Thyroid gland (tissue), 4 donors: ENCODE results near the gene SLCO1B1. TPM values are rescaled to one million over a fixed set of nuclear protein-coding genes. Genes with fewer than 3 reads are reported as not detected.
"Not testable (repeated sequence)": the region's sequence is repeated elsewhere in the genome, so short reads cannot be mapped to it uniquely, and the experiment has no call there.

Experiments
- DNase-seq, 2 donors: peaks; one replicate each; pipeline ENCODE4 v3.0.0-alpha.2; 2019
- H3K27ac ChIP-seq, 3 donors: fragments of 200-600 bp; sonication (generic); 1 replicate in 2 of 3; 2 replicates in 1 of 3; pipeline ENCODE4 v1.5.1; 2016 to 2019; ENCODE audit warnings: mild to moderate bottlenecking in 1 of 3, moderate library complexity in 1 of 3
- H3K27me3 ChIP-seq: fragments of 200-600 bp; sonication (generic); one replicate; pipeline ENCODE4 v1.5.1; 2019
- H3K36me3 ChIP-seq, 2 donors: fragments of 200-600 bp; sonication (generic); one replicate each; pipeline ENCODE4 v1.5.1; 2016 to 2019
- H3K4me1 ChIP-seq, 2 donors: fragments of 200-600 bp; sonication (generic); one replicate each; pipeline ENCODE4 v1.5.1; 2017 to 2019
- H3K4me3 ChIP-seq, 3 donors: fragments of 200-600 bp; sonication (generic); replicated peaks in 1 of 3; 1 replicate in 2 of 3; 2 replicates in 1 of 3; pipeline ENCODE4 v1.5.1; 2016; ENCODE audit warnings: mild to moderate bottlenecking in 1 of 3
- H3K9me3 ChIP-seq: fragments of 200-600 bp; sonication (generic); one replicate; pipeline ENCODE4 v1.5.1; 2017
- POLR2A ChIP-seq, 2 donors: fragments of 450-650 bp; IDR thresholded peaks; one replicate each; pipeline ENCODE4 v1.6.1; 2017; ENCODE audit warnings: antibody characterized with exemption in 2 of 2, mild to moderate bottlenecking in 2 of 2, moderate library complexity in 1 of 2
- WGBS, 2 donors: methylation state at CpG; one replicate each; pipeline ENCODE4 v1.1.5; 2017; 5-methylcytosine and 5-hydroxymethylcytosine counted together
- intact Hi-C: fragments of 100-400 bp; cut with DNase I; formaldehyde crosslinking; loops from one replicate; pipeline ENCODE4 v1.15.1; 2023
- total RNA-seq, 4 donors: library from RNA; depleted of rRNA; stranded (reverse); fragments of >200 nt; gene quantifications; one replicate each; pipeline ENCODE4 v1.2.3, GENCODE V29; 2016
- TF ChIP-seq, protein P1 (sequence below), 6 experiments: fragments of 200-600 bp in 3 of 6; fragments of 450-650 bp in 3 of 6; sonication (generic) in 3 of 6; IDR thresholded peaks; one replicate each; pipeline ENCODE4 v1.5.1; 2016 to 2019; ENCODE audit warnings: antibody characterized with exemption in 6 of 6, mild to moderate bottlenecking in 2 of 6, inconsistent platforms in 1 of 6, moderate library complexity in 1 of 6

Gene SLCO1B1
- total RNA-seq, 4 donors from 2014 or later, result not detected

DNA sequence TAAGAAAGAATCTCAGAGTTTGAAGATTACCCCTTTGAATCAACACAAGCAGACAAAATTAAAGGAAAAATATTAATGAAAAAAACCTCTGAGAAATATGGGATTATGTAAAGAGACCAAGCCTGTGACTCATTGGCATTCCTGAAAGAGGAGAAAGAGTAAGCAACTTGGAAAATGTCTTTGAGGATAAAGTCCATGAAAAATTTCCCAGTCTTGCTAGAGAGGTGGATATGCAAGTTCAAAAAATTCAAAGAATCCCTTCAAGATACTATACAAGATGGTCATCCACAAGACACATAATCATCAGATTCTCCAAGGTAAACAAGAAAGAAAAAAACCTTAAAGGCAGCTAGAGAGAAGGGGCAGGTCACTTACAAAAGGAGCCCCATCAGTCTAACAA is 13.3 kb downstream of the SLCO1B1 start:
- H3K27me3 ChIP-seq, result no peaks in the 10 kb centered on the region
- no peak overlapping the region for H3K27ac ChIP-seq
- intact Hi-C loops, result no loop called here
- TF ChIP-seq POLR2A (IDR thresholded peaks at IDR 0.05), result no peak
- TF ChIP-seq, protein P1, sequence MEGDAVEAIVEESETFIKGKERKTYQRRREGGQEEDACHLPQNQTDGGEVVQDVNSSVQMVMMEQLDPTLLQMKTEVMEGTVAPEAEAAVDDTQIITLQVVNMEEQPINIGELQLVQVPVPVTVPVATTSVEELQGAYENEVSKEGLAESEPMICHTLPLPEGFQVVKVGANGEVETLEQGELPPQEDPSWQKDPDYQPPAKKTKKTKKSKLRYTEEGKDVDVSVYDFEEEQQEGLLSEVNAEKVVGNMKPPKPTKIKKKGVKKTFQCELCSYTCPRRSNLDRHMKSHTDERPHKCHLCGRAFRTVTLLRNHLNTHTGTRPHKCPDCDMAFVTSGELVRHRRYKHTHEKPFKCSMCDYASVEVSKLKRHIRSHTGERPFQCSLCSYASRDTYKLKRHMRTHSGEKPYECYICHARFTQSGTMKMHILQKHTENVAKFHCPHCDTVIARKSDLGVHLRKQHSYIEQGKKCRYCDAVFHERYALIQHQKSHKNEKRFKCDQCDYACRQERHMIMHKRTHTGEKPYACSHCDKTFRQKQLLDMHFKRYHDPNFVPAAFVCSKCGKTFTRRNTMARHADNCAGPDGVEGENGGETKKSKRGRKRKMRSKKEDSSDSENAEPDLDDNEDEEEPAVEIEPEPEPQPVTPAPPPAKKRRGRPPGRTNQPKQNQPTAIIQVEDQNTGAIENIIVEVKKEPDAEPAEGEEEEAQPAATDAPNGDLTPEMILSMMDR (IDR thresholded peaks at IDR 0.05), result no peak
- no peaks in the 10 kb centered on the region for H3K4me1 ChIP-seq
- H3K4me3 ChIP-seq, result no peak overlapping the region
- no peak for DNase-seq
- no peaks in the 10 kb centered on the region for H3K36me3 ChIP-seq
- H3K9me3 ChIP-seq, result no peaks in the 10 kb centered on the region

DNA sequence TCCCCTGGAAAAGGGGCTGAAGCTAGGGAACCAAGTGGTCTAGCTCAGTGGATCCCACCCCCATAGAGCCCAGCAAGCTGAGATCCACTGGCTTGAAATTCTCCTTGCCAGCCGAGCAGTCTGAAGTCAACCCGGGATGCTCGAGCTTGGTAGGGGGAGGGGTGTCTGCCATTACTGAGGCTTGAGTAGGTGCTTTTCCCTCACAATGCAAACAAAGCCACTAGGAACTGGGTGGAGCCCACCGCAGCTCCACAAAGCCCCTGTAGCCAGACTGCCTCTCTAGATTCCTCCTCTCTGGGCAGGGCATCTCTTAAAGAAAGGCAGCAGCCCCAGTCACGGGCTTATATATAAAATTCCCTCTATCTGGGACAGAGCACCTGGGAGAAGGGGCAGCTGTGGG is 18.9 kb downstream of the SLCO1B1 start:
- DNase-seq, H3K9me3 ChIP-seq, H3K27me3 ChIP-seq, intact Hi-C loops, H3K4me3 ChIP-seq, H3K27ac ChIP-seq, H3K36me3 ChIP-seq, H3K4me1 ChIP-seq: not testable (repeated sequence)
- 17 to 18% methylated on average over 1 to 5 of the region's 5 CpGs for WGBS, 2 donors

DNA sequence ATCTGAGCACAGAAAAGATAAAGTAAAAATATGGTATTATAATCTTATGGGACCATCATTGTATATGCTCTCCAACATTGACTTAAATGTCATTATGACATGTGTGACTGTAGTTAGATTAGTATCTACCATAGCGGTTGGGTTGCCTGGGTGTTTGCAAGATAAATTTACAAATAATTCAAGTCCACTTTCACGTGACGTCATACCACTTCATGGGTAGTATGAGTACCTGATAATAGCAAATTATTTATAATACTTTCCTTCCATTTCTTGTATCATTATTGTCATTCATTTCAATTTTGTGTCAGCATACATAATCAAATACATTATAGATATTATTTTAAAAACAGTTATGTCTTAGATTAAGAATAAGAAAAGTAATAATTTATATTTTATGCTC is 20.2 kb downstream of the SLCO1B1 start:
- no peaks in the 10 kb centered on the region for H3K4me1 ChIP-seq
- intact Hi-C loops, result no loop called here
- H3K4me3 ChIP-seq, result no peak overlapping the region
- no peak for DNase-seq
- TF ChIP-seq POLR2A (IDR thresholded peaks at IDR 0.05), result no peak
- TF ChIP-seq, protein P1 (IDR thresholded peaks at IDR 0.05), result no peak
- no peaks in the 10 kb centered on the region for H3K36me3 ChIP-seq
- no peaks in the 10 kb centered on the region for H3K9me3 ChIP-seq
- no peaks in the 10 kb centered on the region for H3K27me3 ChIP-seq
- H3K27ac ChIP-seq, result no peak overlapping the region
- WGBS, 2 donors, result 90 to 97% methylated on average over 3 of the region's 3 CpGs

DNA sequence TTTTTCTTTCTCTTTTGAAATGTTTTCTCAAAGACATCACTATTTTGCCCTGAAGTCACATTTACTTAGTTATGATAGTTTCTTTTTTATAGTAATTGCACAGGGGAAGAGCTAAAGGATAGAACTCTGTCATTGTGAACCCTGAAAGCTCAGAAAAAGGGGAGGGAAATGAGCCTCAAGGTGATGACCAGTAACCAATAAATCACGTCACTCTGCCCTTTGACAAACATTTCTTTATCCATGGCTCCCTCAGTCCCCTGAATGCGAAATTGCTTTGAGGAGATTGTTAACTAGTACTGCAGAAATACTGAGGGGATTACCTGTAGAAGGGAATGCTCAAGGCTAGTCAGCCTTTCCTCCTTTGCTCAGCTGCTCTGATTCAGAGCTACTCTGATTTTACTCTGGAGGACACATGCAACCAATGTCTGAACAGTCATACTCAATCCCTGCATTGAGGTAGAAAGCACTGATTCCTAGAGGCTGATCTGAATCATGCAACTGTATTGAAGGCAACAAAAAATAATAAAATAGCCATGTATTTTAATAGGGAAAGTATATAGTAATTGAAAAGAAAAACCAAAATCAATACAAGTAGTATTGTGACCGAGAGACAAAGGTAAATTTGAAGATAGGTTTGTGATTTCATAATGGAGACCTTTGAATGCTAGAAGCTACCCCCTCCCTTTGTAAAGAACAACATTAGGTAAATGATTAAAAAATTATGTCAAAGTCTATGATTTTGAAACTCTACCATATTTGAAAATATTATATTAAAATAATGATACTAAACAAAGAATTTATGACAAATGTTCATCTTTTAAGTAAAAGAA is 24.7 kb downstream of the SLCO1B1 start:
- Histone ChIP-seq H3K27me3 (no peaks in the 10 kb centered on the region), H3K4me1 (no peaks in the 10 kb centered on the region), H3K36me3 (no peaks in the 10 kb centered on the region), H3K9me3 (no peaks in the 10 kb centered on the region), H3K4me3 (no peak overlapping the region), H3K27ac (no peak overlapping the region)
- TF ChIP-seq POLR2A (IDR thresholded peaks at IDR 0.05), result no peak
- TF ChIP-seq, protein P1 (IDR thresholded peaks at IDR 0.05), result no peak
- no peak for DNase-seq
- WGBS, 2 donors, result 84 to 85% methylated on average over 3 of the region's 3 CpGs
- intact Hi-C loops, result no loop called here

DNA sequence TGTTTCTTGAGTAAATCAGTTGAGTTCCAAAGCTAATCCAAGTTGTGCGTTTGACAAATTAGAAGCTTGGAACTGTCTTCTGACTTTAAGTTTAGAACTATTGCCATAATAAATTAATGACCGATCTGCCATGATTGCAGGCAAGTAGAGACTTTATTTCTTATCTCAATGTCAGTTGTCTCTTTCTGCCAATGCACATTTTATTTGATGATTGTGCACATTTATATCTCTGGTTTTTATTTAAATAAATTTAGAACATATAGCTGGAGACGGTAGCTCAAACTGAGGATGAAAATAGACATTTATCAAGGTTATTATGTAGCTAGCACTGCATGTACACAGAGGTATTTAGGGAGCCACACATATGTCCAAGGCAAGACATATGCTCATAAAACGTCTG is 34.1 kb downstream of the SLCO1B1 start:
- DNase-seq, result no peak
- intact Hi-C loops, result no loop called here
- H3K27me3 ChIP-seq, result no peaks in the 10 kb centered on the region
- no peaks in the 10 kb centered on the region for H3K4me1 ChIP-seq
- no peak overlapping the region for H3K4me3 ChIP-seq
- no peak overlapping the region for H3K27ac ChIP-seq
- 79% methylated on average over 4 of the region's 4 CpGs for WGBS, 2 donors
- TF ChIP-seq POLR2A (IDR thresholded peaks at IDR 0.05), result no peak
- TF ChIP-seq, protein P1 (IDR thresholded peaks at IDR 0.05), result no peak
- H3K9me3 ChIP-seq, result no peaks in the 10 kb centered on the region
- H3K36me3 ChIP-seq, result no peaks in the 10 kb centered on the region
